ENCODE measurements around the gene SZT2.

SZT2 gene

DNA sequence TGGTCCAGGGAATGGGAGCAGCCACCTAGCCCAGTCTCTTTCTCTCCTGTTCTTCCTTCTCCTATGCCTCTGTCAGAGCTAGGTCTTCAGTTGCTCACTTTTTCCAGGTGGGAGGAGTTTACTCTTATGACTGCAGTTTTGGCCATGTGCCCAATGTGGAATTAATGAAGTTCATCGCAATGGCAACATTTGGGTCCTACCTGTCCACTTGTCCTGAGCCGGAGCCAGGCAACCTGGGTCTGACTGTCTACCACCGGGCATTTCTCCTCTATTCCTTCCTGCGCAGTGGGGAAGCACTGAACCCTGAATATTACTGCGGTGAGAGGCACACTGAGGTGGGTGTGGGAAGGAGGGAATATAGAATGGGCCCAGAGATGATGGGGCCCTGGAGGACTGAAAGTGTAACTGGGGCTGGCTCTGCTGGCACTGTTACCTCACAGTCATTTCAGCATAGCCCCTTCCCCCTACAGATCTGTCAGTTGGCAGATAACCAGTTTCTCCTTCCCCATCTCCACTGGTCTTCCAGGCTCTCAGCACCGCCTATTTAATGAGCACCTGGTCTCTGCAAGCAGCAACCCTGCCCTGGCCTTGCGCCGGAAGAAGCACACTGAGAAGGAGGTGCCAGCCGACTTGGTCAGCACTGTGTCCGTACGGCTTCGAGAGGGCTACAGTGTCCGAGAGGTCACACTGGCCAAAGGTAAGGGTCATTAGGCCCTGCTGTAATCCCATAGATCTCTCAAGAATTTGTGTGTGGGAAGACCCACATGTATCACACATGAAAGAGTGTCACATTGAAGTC is 30.1 kb downstream of the SZT2 start:
- Mint-ChIP-seq H3K9me3 (no peaks in the 10 kb centered on the region), H3K4me1 (no peaks in the 10 kb centered on the region), H3K27me3 (no peaks in the 10 kb centered on the region), H3K4me3 (no peak overlapping the region), H3K27ac (peak overlapping the region; percentile 54), H3K36me3 (ENCODE audit: low read depth) (peaks cover 15% of the 10 kb centered on the region)
- ATAC-seq (no peak), DNase-seq (no peak)

DNA sequence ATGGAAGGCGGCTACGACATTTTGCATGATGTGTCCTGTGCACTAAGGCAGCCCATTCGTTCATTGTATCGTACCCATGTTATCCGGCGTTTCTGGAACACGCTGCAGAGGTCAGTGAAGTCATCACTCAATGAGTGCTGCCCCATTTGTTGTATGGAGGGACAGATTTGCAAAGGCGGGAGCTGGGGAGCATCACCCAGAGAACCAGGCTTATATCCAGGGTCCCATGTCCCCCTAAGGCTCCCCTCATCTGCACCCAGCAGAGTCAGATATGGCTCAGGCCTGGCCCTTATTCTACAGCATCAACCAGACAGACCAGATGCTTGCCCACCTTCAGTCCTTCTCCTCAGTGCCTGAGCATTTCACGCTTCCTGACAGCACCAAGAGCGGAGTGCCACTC is 31.2 kb downstream of the SZT2 start:
- peaks cover 12% of the 10 kb centered on the region for H3K36me3 Mint-ChIP-seq (ENCODE audit: low read depth)
- no peak for ATAC-seq

DNA sequence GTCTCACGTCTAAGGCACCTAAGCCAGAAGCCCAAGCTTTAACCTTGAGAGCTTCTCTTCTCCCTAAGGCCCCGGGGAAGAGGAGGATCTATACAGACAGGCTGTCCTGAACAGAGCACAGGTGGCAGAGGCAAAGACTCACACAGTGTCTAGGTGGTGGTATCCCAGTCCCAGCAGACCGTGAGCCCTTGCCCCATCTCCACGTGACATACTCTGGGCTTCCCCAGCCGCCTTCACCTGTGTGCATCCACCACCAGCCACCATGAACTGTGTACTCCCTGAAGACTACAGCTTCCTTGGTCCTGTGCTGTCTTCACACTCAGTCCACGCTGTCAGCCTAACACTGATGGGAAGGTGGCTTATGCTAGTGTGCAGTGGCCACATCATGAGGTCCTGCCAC is 31.7 kb downstream of the SZT2 start:
- H3K36me3 Mint-ChIP-seq (ENCODE audit: low read depth), result peaks cover 14% of the 10 kb centered on the region
- no peaks in the 10 kb centered on the region for H3K4me1 Mint-ChIP-seq
- no peaks in the 10 kb centered on the region for H3K27me3 Mint-ChIP-seq
- H3K27ac Mint-ChIP-seq, result no peak overlapping the region
- no peak for DNase-seq
- H3K9me3 Mint-ChIP-seq, result no peaks in the 10 kb centered on the region
- H3K4me3 Mint-ChIP-seq, result no peak overlapping the region
- no peak for ATAC-seq

More for the DNA sequence above, 31.2 kb downstream of the SZT2 start:
- Mint-ChIP-seq H3K27me3 (no peaks in the 10 kb centered on the region), H3K9me3 (no peaks in the 10 kb centered on the region), H3K4me1 (no peaks in the 10 kb centered on the region), H3K4me3 (no peak overlapping the region), H3K27ac (no peak overlapping the region)
- no peak for DNase-seq

DNA sequence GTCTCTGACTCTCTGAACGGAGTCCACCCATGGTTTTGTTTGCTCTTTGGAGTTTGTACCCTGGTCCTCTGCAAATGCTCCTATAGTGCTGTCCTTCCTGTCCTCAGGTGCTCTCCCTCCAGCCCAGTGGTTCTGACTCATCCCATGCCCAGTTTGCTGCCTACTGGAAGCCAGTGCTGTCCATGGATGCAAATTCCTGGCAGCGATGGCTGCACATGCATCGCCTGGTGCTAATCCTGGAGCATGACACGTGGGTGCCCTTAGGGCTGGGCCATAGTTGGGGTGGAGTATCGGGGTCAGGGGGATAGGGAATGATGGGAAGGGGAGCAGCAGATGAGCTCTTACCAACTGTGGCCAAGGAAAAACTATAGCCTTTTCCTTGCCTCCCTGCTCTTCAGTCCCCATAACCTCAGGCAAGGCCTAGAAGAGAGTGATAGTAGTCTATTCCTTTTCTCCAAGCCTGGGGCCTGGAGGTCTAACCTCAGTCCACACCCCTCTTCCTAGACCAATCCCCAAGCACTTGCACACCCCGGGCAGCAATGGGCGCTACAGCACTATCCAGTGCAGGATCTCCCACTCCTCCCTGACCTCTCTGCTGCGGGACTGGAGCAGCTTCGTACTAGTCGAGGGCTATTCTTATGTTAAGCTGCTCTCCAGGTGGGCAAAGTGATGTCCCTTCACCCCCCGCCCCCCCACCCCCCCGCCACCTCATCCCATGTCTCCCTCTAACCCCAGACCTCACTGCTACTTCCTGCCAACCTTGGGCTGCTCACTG is 32.5 kb downstream of the SZT2 start:
- no peaks in the 10 kb centered on the region for H3K27me3 Mint-ChIP-seq
- DNase-seq (no peak), ATAC-seq (no peak)
- H3K4me3 Mint-ChIP-seq, result no peak overlapping the region
- no peaks in the 10 kb centered on the region for H3K4me1 Mint-ChIP-seq
- H3K9me3 Mint-ChIP-seq, result no peaks in the 10 kb centered on the region
- H3K36me3 Mint-ChIP-seq (ENCODE audit: low read depth), result peaks cover 21% of the 10 kb centered on the region
- no peak overlapping the region for H3K27ac Mint-ChIP-seq

DNA sequence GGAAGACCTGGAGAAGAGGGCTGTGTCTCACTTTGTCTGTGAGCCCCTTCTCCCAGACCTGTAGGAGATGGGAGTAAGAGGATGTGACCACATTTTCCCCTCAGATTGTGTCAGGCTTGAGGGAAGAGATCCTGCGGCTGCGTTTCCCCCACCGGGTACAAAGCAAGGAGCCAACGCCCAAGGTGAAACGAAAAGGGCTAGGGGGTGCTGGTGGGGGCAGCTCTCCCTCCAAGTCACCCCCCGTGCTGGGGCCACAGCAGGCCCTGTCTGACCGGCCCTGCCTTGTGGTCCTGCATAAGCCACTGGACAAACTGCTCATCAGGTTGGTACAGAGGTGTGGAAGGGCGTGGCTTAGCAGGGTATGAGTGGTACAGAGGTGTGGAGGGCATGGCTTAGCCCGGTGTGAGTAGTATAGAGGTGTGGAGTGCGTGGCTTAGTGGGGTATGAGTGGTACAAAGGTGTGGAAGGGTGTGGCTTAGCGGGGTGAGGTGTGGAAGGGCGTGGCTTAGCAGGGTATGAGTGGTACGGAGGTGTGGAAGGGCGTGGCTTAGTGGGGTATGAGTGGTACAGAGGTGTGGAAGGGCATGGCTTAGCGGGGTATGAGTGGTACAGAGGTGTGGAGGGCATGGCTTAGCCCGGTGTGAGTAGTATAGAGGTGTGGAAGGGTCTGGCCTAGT is 33.4 kb downstream of the SZT2 start:
- Mint-ChIP-seq H3K4me1 (no peaks in the 10 kb centered on the region), H3K27me3 (no peaks in the 10 kb centered on the region), H3K9me3 (no peaks in the 10 kb centered on the region), H3K36me3 (ENCODE audit: low read depth) (peaks cover 29% of the 10 kb centered on the region), H3K27ac (no peak overlapping the region), H3K4me3 (no peak overlapping the region)
- DNase-seq (no peak), ATAC-seq (no peak)

DNA sequence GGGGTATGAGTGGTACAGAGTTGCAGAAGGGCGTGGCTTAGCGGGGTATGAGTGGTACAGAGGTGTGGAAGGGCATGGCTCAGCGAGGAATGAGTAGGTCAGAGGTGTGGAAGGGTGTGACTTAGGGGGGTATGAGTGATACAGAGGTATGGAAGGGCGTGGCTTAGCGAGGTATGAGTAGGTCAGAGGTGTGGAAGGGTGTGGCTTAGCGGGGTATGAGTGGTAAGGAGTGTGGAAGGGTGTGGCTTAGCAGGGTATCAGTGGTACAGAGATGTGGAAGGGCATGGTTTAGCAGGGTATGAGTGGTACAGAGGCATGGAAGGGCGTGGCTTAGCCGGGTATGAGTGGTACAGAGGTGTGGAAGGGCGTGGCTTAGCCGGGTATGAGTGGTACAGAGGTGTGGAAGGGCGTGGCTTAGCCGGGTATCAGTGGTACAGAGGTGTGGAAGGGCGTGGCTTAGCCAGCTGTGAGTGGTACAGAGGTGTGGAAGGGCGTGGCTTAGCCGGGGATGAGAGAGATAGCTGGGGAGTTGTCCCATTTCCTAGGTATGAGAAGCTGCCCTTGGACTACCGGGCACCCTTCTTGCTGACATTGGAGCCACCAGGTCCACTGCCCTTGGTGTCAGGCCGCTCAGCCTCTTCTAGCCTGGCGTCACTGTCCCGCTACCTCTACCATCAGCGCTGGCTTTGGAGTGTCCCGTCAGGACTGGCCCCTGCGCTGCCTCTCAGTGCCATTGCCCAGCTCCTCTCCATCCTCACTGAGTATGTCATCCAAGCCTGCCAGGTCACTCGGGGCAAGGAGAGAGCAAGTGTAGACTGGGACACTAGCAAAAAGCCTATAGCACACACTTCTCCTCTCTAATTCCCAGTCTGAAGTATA is 34.2 kb downstream of the SZT2 start:
- H3K4me3 Mint-ChIP-seq, result no peak overlapping the region
- peaks cover 29% of the 10 kb centered on the region for H3K36me3 Mint-ChIP-seq (ENCODE audit: low read depth)
- DNase-seq (no peak), ATAC-seq (no peak)
- no peaks in the 10 kb centered on the region for H3K27me3 Mint-ChIP-seq
- no peaks in the 10 kb centered on the region for H3K9me3 Mint-ChIP-seq
- H3K27ac Mint-ChIP-seq, result no peak overlapping the region
- H3K4me1 Mint-ChIP-seq, result no peaks in the 10 kb centered on the region

DNA sequence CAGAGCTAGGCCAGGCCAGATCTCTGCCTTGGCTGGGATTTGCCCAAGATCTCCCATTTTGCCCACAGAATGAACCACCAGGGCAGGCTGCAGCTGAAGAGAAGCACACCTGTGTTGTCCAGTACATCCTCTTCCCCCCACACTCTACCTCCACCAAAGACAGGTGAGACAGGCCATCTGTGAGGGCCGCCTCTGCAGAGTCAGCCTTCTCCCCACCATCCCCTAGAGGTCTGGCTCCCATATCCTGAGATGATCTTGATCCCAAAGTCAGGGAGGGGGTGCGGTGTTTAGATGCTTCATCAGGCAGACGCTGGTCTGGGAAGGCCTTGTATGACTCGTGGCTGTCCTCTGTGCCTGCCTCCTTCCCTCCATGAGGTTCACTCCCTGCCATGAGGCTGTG is 35.3 kb downstream of the SZT2 start:
- DNase-seq (no peak), ATAC-seq (no peak)
- peaks cover 29% of the 10 kb centered on the region for H3K36me3 Mint-ChIP-seq (ENCODE audit: low read depth)
- no peaks in the 10 kb centered on the region for H3K9me3 Mint-ChIP-seq
- no peak overlapping the region for H3K27ac Mint-ChIP-seq
- H3K27me3 Mint-ChIP-seq, result no peaks in the 10 kb centered on the region
- H3K4me1 Mint-ChIP-seq, result no peaks in the 10 kb centered on the region
- H3K4me3 Mint-ChIP-seq, result no peak overlapping the region

DNA sequence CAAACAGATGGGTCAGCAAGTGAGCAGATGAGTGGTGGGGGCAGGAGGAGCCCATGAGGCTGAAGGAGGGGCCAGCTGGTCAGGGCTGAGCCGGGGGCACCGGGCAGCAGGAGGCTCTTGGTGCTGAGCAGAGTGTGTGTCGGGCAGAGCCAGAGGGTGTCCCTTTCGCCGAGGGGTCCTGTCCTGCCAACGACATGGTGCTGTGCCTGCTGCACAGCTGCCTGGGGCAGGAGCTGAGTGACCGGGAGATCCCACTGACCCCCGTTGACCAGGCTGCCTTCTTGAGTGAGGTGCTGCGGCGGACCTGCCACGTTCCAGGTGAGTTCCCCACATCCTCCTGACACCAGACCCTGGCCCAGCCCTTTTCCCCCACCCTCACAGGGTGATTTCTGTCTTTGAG is 36.5 kb downstream of the SZT2 start:
- Mint-ChIP-seq H3K4me1 (no peaks in the 10 kb centered on the region), H3K4me3 (no peak overlapping the region), H3K9me3 (no peaks in the 10 kb centered on the region), H3K27me3 (no peaks in the 10 kb centered on the region), H3K27ac (no peak overlapping the region), H3K36me3 (ENCODE audit: low read depth) (peaks cover 31% of the 10 kb centered on the region)
- DNase-seq, result no peak
- ATAC-seq, result no peak

DNA sequence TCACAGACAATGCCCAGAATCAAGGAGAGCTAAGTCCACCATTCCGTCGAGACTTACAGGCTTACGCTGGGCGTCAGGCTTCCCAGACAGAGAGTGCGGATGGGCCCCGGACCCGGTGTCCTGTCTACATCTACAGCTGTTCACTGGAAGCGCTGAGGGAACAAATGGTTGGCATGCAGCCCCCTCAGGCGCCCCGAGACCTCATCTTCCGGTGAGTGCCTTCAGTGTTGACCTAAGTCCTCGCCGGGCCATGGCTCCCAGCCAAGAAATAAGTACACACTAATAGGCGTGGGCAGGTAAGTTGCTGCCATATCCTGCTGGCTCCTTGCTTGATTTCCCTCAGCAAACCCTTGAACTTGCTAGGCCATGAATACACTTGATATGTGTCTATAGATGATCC is 37.8 kb downstream of the SZT2 start:
- Mint-ChIP-seq H3K27ac (no peak overlapping the region), H3K4me1 (no peaks in the 10 kb centered on the region), H3K27me3 (no peaks in the 10 kb centered on the region), H3K36me3 (ENCODE audit: low read depth) (peaks cover 30% of the 10 kb centered on the region), H3K4me3 (no peak overlapping the region), H3K9me3 (no peaks in the 10 kb centered on the region)
- DNase-seq (no peak), ATAC-seq (no peak)

DNA sequence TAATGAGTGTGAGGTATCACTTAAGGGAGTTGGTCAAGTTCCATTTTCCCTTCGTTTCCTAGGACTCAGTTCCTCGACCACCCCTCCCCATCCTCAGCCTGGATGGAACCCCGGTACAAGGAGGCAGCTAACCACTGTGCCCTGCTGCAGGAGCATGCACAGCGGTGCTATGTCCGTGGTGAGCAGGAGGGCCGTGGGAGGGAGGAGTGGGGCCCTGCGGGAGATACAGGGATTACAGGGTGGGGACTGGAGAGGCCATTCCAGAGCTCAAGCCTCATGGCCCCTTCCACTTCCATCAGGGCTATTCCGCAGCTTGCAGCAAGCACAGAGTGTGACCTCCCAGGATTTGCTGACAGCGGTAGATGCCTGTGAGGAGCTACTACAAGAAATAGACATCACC is 38.2 kb downstream of the SZT2 start:
- Mint-ChIP-seq H3K27ac (no peak overlapping the region), H3K4me3 (no peak overlapping the region), H3K4me1 (no peaks in the 10 kb centered on the region), H3K36me3 (ENCODE audit: low read depth) (peaks cover 30% of the 10 kb centered on the region), H3K27me3 (no peaks in the 10 kb centered on the region), H3K9me3 (no peaks in the 10 kb centered on the region)
- no peak for DNase-seq
- ATAC-seq, result no peak

DNA sequence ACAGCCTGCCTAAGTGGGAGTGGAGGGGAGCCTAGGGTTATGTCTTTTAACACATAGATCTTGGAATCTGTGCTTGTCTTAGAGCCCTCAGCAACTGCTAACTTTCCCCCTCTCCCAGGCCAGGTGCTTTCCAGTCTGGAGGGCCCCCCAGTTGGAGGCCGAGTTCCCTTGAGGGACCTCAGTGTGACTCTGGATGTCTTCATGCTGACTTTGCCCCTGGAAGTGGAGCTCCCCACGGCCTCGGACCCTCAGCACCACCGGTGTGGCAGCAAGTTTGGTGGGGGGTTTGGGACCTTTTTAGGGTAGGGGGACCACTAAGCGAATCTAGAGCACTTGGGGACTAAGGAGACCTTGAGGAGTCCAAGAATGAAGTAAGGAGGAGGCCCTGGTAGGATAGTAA is 41.1 kb downstream of the SZT2 start:
- no peaks in the 10 kb centered on the region for H3K4me1 Mint-ChIP-seq
- H3K9me3 Mint-ChIP-seq, result no peaks in the 10 kb centered on the region
- H3K27me3 Mint-ChIP-seq, result no peaks in the 10 kb centered on the region
- DNase-seq (no peak), ATAC-seq (no peak)
- no peak overlapping the region for H3K4me3 Mint-ChIP-seq
- H3K36me3 Mint-ChIP-seq (ENCODE audit: low read depth), result peaks cover 32% of the 10 kb centered on the region
- H3K27ac Mint-ChIP-seq, result no peak overlapping the region

DNA sequence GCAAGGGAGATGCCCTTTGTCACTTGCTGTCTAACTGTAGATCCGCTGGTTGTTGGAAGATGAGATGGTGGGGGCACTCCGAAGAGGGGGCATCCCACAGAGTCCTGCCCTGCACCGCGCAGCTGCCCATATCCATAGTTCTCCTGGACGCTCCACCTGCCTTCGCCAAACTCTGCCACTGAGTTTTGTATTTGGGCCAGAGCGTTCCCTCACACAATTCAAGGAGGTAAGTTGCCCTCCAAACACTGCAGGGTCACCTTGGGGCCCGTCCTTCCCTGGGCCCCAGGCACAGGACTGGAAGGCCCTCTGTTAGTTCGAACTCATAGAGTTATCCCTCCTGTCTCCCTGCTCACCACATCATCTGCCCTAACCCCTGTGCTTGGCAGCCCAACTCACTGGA is 42.0 kb downstream of the SZT2 start:
- Mint-ChIP-seq H3K4me1 (no peaks in the 10 kb centered on the region), H3K27me3 (no peaks in the 10 kb centered on the region), H3K9me3 (no peaks in the 10 kb centered on the region), H3K4me3 (no peak overlapping the region), H3K27ac (no peak overlapping the region), H3K36me3 (ENCODE audit: low read depth) (peaks cover 32% of the 10 kb centered on the region)
- DNase-seq, result no peak
- ATAC-seq, result no peak

DNA sequence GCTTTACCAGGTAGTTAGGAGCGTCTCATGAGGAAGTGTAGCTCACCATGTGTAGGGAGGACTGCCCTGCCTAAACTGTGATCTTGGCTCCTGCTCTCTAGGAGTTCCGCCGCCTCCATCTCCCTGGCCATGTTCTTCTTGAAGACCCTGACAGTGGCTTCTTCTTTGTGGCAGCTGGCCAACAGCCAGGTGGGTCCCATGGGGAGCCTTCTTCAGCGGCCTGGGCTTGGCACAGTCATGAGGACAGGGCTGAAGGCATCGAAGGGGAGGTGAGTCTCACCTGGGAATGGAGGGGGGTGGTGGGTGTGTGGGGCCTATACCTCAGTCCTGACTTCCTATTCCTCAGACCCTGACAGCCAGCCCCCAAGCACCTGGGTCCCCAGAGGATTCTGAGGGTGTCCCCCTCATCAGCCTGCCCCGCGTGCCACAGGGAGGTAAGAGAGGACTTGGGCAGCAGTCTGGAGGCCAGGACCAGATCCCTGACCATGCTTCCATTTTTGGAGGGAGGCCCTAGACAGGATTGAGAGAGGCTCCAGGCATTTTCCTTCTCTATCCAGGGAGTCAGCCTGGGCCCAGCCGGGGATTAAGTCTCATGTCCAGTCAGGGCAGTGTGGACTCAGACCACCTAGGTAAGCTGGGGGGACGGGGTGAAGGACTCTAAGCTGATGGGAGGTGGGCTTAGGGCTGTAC is 42.6 kb downstream of the SZT2 start:
- Mint-ChIP-seq H3K36me3 (ENCODE audit: low read depth) (peaks cover 25% of the 10 kb centered on the region), H3K9me3 (no peaks in the 10 kb centered on the region), H3K4me1 (no peaks in the 10 kb centered on the region), H3K27ac (no peak overlapping the region), H3K4me3 (no peak overlapping the region), H3K27me3 (no peaks in the 10 kb centered on the region)
- no peak for DNase-seq
- ATAC-seq, result no peak

DNA sequence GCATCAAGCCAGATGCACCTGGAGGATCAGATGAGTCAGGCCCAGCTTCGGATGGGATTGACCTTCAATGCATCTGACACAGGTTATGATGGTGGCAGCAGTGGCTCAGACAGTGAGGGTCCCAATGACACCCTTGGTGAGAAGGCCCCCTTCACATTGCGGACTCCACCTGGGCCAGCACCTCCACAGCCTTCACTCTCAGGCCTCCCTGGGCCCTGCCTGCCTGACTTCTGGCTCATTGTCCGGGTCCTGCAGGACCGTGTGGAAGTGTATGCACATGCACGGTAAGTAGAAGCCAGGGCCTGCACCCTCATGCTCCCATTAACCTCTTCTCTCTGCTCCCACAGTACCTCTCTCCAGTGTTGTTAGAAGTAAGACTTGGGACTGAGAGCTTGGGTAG is 43.2 kb downstream of the SZT2 start:
- ATAC-seq, result no peak
- Mint-ChIP-seq H3K9me3 (no peaks in the 10 kb centered on the region), H3K4me1 (no peaks in the 10 kb centered on the region), H3K4me3 (no peak overlapping the region), H3K36me3 (ENCODE audit: low read depth) (peaks cover 21% of the 10 kb centered on the region), H3K27me3 (no peaks in the 10 kb centered on the region), H3K27ac (no peak overlapping the region)
- no peak for DNase-seq

Measured in activated naive CD8-positive, alpha-beta T cell treated with anti-CD3 and anti-CD28 coated beads, Interleukin-2, amount 50 U/mL, for 24 hours (primary cell).